Activated T-helper 1 cell treated with anti-CD3 and anti-CD28 coated beads, Interleukin-12 subunit alpha, Interleukin-12 subunit beta, Interleukin-2, Interleukin-4 antibody, amounts not matched to agents 30 ng/mL and 10 ng/mL and 1 ng/mL, durations not matched to agents 14 hours and 24 hours and 36 hours (primary cell): ENCODE data around the gene HINFP. TPM values are rescaled to one million over a fixed set of nuclear protein-coding genes. Genes with fewer than 3 reads are reported as not detected.
"Not testable (repeated sequence)": the region's sequence is repeated elsewhere in the genome, so short reads cannot be mapped to it uniquely, and the experiment has no call there.

ENCODE experiments used
- DNase-seq: peaks from one replicate; pipeline ENCODE4 v3.0.0; 2021; ENCODE audit warnings: low spot score
- H3K27ac Mint-ChIP-seq: one replicate; pipeline ENCODE4 v1.8.0; 2021; ENCODE audit warnings: mild to moderate bottlenecking, mixed read lengths
- H3K27me3 Mint-ChIP-seq: one replicate; pipeline ENCODE4 v1.8.0; 2022; ENCODE audit warnings: mild to moderate bottlenecking, moderate library complexity, mixed read lengths; ENCODE audit not compliant: insufficient read depth
- H3K36me3 Mint-ChIP-seq: one replicate; pipeline ENCODE4 v1.8.0; 2021; ENCODE audit warnings: low read depth, mixed read lengths
- H3K4me1 Mint-ChIP-seq: one replicate; pipeline ENCODE4 v1.8.0; 2021; ENCODE audit warnings: low read depth, mixed read lengths
- H3K4me3 Mint-ChIP-seq: one replicate; pipeline ENCODE4 v1.8.0; 2021; ENCODE audit warnings: mild to moderate bottlenecking, moderate library complexity, mixed read lengths
- H3K9me3 Mint-ChIP-seq: one replicate; pipeline ENCODE4 v1.8.0; 2021; ENCODE audit warnings: mixed read lengths
- intact Hi-C: fragments of 100-400 bp; cut with micrococcal nuclease; formaldehyde crosslinking; loops from one replicate; pipeline ENCODE4 v1.15.1; 2024
- total RNA-seq: library from RNA; stranded (reverse); gene quantifications from 2 replicates; pipeline ENCODE4 v1.2.3, GENCODE V29; 2022

Gene HINFP
- total RNA-seq, 1 donor from 2014 or later = 35.2 TPM

- H3K36me3 Mint-ChIP-seq = peaks cover 18% of the 10 kb centered on the region
- H3K4me3 Mint-ChIP-seq = no peak overlapping the region
- no peaks in the 10 kb centered on the region for H3K9me3 Mint-ChIP-seq
- DNase-seq = no peak
- peak overlapping the region; percentile 80 for H3K27ac Mint-ChIP-seq
- no peaks in the 10 kb centered on the region for H3K27me3 Mint-ChIP-seq
- peaks cover 22% of the 10 kb centered on the region for H3K4me1 Mint-ChIP-seq
- intact Hi-C loops = loop anchor here (1.0 kb wide), 1 partner anchor 9 kb away; no protein-coding TSS in a partner anchor
Measured at GRCh38 chr11:119178166-119178680, 56.8 kb downstream of the HINFP start.

- H3K9me3 Mint-ChIP-seq = no peaks in the 10 kb centered on the region
- peaks cover 23% of the 10 kb centered on the region for H3K36me3 Mint-ChIP-seq
- intact Hi-C loops = no loop called here
- peaks cover 22% of the 10 kb centered on the region for H3K4me1 Mint-ChIP-seq
- no peaks in the 10 kb centered on the region for H3K27me3 Mint-ChIP-seq
- no peak overlapping the region for H3K4me3 Mint-ChIP-seq
- H3K27ac Mint-ChIP-seq = no peak overlapping the region
- DNase-seq = no peak
Measured at GRCh38 chr11:119179342-119179741, 58.0 kb downstream of the HINFP start.

- Mint-ChIP-seq H3K4me1 (peaks cover 22% of the 10 kb centered on the region), H3K27me3 (no peaks in the 10 kb centered on the region), H3K36me3 (peaks cover 24% of the 10 kb centered on the region), H3K27ac (no peak overlapping the region), H3K9me3 (no peaks in the 10 kb centered on the region), H3K4me3 (no peak overlapping the region)
- intact Hi-C loops = no loop called here
- no peak for DNase-seq
Measured at GRCh38 chr11:119179983-119180382, 58.6 kb downstream of the HINFP start.

DNA sequence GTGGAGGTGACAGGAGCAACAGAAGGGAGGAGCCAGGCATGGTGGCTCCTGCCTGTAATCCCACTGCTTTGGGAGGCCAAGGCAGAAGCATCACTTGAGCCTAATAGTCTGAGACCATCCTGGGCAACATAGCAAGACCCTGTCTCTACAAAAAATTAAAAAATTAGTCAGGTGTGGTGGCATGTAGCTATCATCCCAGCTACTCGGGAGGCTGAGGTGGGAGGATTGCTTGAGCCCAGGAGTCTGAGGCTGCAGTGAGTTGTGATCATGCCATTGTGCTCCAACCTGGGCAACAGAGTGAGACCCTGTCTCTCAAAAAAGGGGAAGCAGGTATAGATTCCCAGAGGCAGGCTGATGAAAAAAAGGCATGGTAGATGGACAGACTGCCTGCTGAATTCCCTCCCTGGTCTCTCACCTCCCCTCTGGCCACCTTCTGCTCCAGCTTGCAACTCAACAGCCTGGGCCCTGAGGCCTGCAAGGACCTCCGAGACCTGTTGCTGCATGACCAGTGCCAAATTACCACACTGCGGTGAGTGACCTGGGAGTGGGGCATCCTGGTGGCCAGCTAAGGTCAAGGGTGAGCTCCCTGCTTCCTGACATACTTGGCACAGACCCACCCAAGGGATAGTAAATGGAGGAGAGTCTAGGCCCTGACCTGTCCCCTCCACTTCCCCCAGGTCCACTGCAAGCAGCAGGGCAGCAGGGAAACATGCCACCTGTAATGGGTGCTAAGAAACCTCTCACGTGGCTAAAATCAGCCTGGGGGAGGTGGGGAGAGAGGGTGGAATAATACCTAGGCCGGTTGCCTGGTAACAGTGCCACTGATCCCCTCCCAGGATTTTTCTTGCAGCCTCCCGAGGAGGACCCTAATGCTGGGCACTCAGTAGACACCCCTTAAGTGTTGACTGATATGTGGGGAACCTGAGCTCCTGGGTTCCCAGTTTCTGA is 59.6 kb downstream of the HINFP start:
- intact Hi-C loops = no loop called here
- no peaks in the 10 kb centered on the region for H3K9me3 Mint-ChIP-seq
- H3K27me3 Mint-ChIP-seq = peaks cover 5% of the 10 kb centered on the region
- H3K36me3 Mint-ChIP-seq = peaks cover 17% of the 10 kb centered on the region
- no peak overlapping the region for H3K27ac Mint-ChIP-seq
- H3K4me1 Mint-ChIP-seq = peaks cover 15% of the 10 kb centered on the region
- H3K4me3 Mint-ChIP-seq = no peak overlapping the region
- DNase-seq = no peak

- no peaks in the 10 kb centered on the region for H3K9me3 Mint-ChIP-seq
- DNase-seq = no peak
- peaks cover 15% of the 10 kb centered on the region for H3K4me1 Mint-ChIP-seq
- H3K27me3 Mint-ChIP-seq = peaks cover 5% of the 10 kb centered on the region
- intact Hi-C loops = no loop called here
- H3K36me3 Mint-ChIP-seq = peaks cover 17% of the 10 kb centered on the region
- no peak overlapping the region for H3K27ac Mint-ChIP-seq
- no peak overlapping the region for H3K4me3 Mint-ChIP-seq
Measured at GRCh38 chr11:119181677-119182412, 60.5 kb downstream of the HINFP start.

DNA sequence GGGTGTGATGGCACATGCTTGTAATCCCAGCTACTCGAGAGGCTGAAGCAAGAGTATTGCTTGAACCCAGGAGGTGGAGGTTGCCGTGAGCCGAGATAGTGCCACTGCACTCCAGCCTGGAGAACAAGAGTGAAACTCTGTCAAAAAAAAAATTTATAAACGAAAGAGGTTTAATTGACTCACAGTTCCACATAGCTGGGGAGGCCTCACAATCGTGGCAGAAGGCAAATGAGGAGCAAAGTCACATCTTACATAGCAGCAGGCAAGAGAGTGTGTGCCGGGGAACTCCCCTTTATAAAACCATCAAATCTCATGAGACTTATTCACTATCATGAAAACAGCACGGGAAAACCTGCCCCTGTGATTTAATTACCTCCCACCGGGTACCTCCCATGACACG is 63.0 kb downstream of the HINFP start:
- H3K27me3 Mint-ChIP-seq, H3K9me3 Mint-ChIP-seq, H3K4me3 Mint-ChIP-seq, H3K27ac Mint-ChIP-seq, intact Hi-C loops, DNase-seq, H3K4me1 Mint-ChIP-seq: not testable (repeated sequence)
- H3K36me3 Mint-ChIP-seq = peaks cover 13% of the 10 kb centered on the region

Other genes starting within 250 kb of the HINFP start
- gene CXCR5, start 237.7 kb upstream of the HINFP start, total RNA-seq = 5.1 and 5.5 TPM in 2 replicates
- 27.3 and 32.4 TPM in 2 replicates for gene BCL9L, start 195.7 kb upstream of the HINFP start, total RNA-seq
- gene UPK2, start 165.3 kb upstream of the HINFP start, total RNA-seq = not detected in 2 replicates
- not detected in 2 replicates for gene FOXR1, start 149.8 kb upstream of the HINFP start, total RNA-seq
- 50.1 and 53.6 TPM in 2 replicates for gene CENATAC, start 123.4 kb upstream of the HINFP start, total RNA-seq
- 1,440 and 1,455 TPM in 2 replicates for gene RPS25, start 103.2 kb upstream of the HINFP start, total RNA-seq
- gene TRAPPC4, start 102.8 kb upstream of the HINFP start, total RNA-seq = 141 and 142 TPM in 2 replicates
- 24.3 and 28.7 TPM in 2 replicates for gene SLC37A4, start 90.7 kb upstream of the HINFP start, total RNA-seq
- 216 and 219 TPM in 2 replicates for gene HYOU1, start 64.4 kb upstream of the HINFP start, total RNA-seq
- 23.5 and 24.0 TPM in 2 replicates for gene VPS11, start 53.8 kb upstream of the HINFP start, total RNA-seq
- gene HMBS, start 36.7 kb upstream of the HINFP start, total RNA-seq = 55.0 and 55.6 TPM in 2 replicates
- 81.8 and 84.4 TPM in 2 replicates for gene DPAGT1, start 19.7 kb upstream of the HINFP start, total RNA-seq
- gene C2CD2L, start 14.2 kb upstream of the HINFP start, total RNA-seq = 35.7 and 38.2 TPM in 2 replicates
- gene ABCG4, start 27.5 kb downstream of the HINFP start, total RNA-seq = 0.07 TPM in 1 of 2 replicates, not detected in the other
- 24.1 and 29.5 TPM in 2 replicates for gene NLRX1, start 47.1 kb downstream of the HINFP start, total RNA-seq
- gene NHERF4, start 63.9 kb downstream of the HINFP start, total RNA-seq = 0.56 TPM in 1 of 2 replicates, not detected in the other
- gene CBL, start 84.8 kb downstream of the HINFP start, total RNA-seq = 38.1 and 39.9 TPM in 2 replicates
- gene MCAM, start 195.6 kb downstream of the HINFP start, total RNA-seq = 6.0 and 6.6 TPM in 2 replicates
- gene RNF26, start 212.9 kb downstream of the HINFP start, total RNA-seq = 26.1 and 27.9 TPM in 2 replicates
- gene C1QTNF5, start 219.3 kb downstream of the HINFP start, total RNA-seq = not detected in 2 replicates
- gene MFRP, start 225.1 kb downstream of the HINFP start, total RNA-seq = not detected in 2 replicates